ENCODE results near the gene NPRL2. TPM values are rescaled to one million over a fixed set of nuclear protein-coding genes. Genes with fewer than 3 reads are reported as not detected.

NPRL2 gene
- total and polyA plus RNA-seq, 9 of the 15 experiments (the other 6 are each of a cell fraction or from before 2014, with no cell fraction given): 17.4 to 40.4 (median 24.4) TPM

- TF ChIP-seq MGA (IDR thresholded peaks at IDR 0.05) (peak; percentile 82), HDAC6 (IDR thresholded peaks at IDR 0.05; ENCODE audit: low read depth, low read length) (no peak), SREBF1 (IDR thresholded peaks at IDR 0.05; ENCODE audit: borderline replicate concordance, low read depth, low read length) (no peak), NONO (IDR thresholded peaks at IDR 0.05; ENCODE audit: low read depth in 2 of 2, low read length in 1 of 2) (0 out of 4 replicates have a peak, but pooled peaks of 1 of the 2 experiments have one; percentile 25), MTA2 (IDR thresholded peaks at IDR 0.05; ENCODE audit: low read depth) (no peak), CCAR2 (IDR thresholded peaks at IDR 0.05; ENCODE audit: low read depth, low read length) (no peak), PML (IDR thresholded peaks at IDR 0.05; ENCODE audit: low read length) (peak; percentile 47; the same call in 1 of the 2 replicates), MEF2D (tag; conservative IDR thresholded peaks at IDR 0.05; ENCODE audit: low read depth) (0 out of 2 replicates have a peak, but pooled peaks have one; percentile 15), SP1 (CRISPR knock-in tag; IDR thresholded peaks at IDR 0.05) (0 out of 2 replicates have a peak, but pooled peaks have one; percentile 10)
Measured at GRCh38 chr3:50299929-50300680, 50.5 kb downstream of the NPRL2 start (continued).

Measured in K562 (cell line).